B cell (primary cell): ENCODE data around the gene NCOA5. TPM values are rescaled to one million over a fixed set of nuclear protein-coding genes. Genes with fewer than 3 reads are reported as not detected.
A peak's percentile ranks its signal among the peaks of the same experiment; 100 is the strongest.
"Not testable (repeated sequence)": the region's sequence is repeated elsewhere in the genome, so short reads cannot be mapped to it uniquely, and the experiment has no call there.

ENCODE experiments used
- ATAC-seq: fragments of 200-7000 bp; cut with Tn5 transposase; one replicate; pipeline ENCODE4 v1.10.0; 2021; ENCODE audit warnings: low read depth, mild to moderate bottlenecking, moderate number of reproducible peaks, moderate library complexity
- CTCF ChIA-PET: fragments of 350-600 bp; sonication (Branson Sonifier 250); formaldehyde crosslinking; loops from one replicate; lab custom pipeline; 2021; ENCODE audit warnings: antibody characterized with exemption, inconsistent platforms; lab: Charles Lee
- POLR2A ChIA-PET: fragments of 350-600 bp; sonication (Branson Sonifier 250); formaldehyde crosslinking; loops from one replicate; lab custom pipeline; 2021; ENCODE audit warnings: antibody characterized with exemption; lab: Charles Lee
- DNase-seq: peaks from one replicate; pipeline ENCODE4 v3.0.0; 2013
- H2AFZ ChIP-seq: 2 replicates; pipeline ENCODE4 v1.6.1; 2012; ENCODE audit warnings: mild to moderate bottlenecking, low read depth, low read length; ENCODE audit not compliant: insufficient read depth, poor library complexity, severe bottlenecking
- H3K27ac ChIP-seq, 2 donors: 1 replicate in 1 of 2; 2 replicates in 1 of 2; pipeline ENCODE4 v1.5.1; 2012 to 2013; ENCODE audit warnings: low read length in 2 of 2, mild to moderate bottlenecking in 2 of 2, moderate library complexity in 1 of 2
- H3K27me3 ChIP-seq, 4 experiments: fragments of 200-600 bp in 1 of 4; sonication (generic) in 1 of 4; replicated peaks in 1 of 4; 1 replicate in 2 of 4; 2 replicates in 2 of 4; pipeline versions ENCODE4 v1.6.1 to v1.7.0; 2013 to 2016; ENCODE audit warnings: low read length in 3 of 4, mild to moderate bottlenecking in 2 of 4, mixed read lengths in 1 of 4, moderate library complexity in 1 of 4; ENCODE audit not compliant: insufficient read depth in 4 of 4, control insufficient read depth in 3 of 4; ENCODE audit errors: control extremely low read depth in 1 of 4
- H3K36me3 ChIP-seq, 2 experiments: replicated peaks in 1 of 2; 1 replicate in 1 of 2; 2 replicates in 1 of 2; pipeline versions ENCODE4 v1.6.1 to v1.7.1; 2013; ENCODE audit warnings: low read length in 1 of 2; ENCODE audit not compliant: insufficient read depth in 2 of 2, control insufficient read depth in 1 of 2; ENCODE audit errors: control extremely low read depth in 1 of 2, extremely low read depth in 1 of 2
- H3K4me1 ChIP-seq, 2 donors: fragments of 200-600 bp in 1 of 2; sonication (generic) in 1 of 2; 1 replicate in 1 of 2; 2 replicates in 1 of 2; pipeline versions ENCODE4 v1.5.1 to v1.6.1; 2013 to 2017; ENCODE audit warnings: low read length in 2 of 2; ENCODE audit not compliant: control insufficient read depth in 2 of 2, insufficient read depth in 2 of 2
- H3K4me2 ChIP-seq: replicated peaks from 2 replicates; pipeline ENCODE3; 2012; ENCODE audit warnings: mild to moderate bottlenecking, low read depth, low read length; ENCODE audit not compliant: poor library complexity, severe bottlenecking
- H3K4me3 ChIP-seq, 5 experiments: fragments of 200-600 bp in 1 of 5; sonication (generic) in 1 of 5; 1 replicate in 3 of 5; 2 replicates in 2 of 5; pipeline versions ENCODE4 v1.5.1 to v1.7.0; 2011 to 2016; ENCODE audit warnings: low read length in 4 of 5, mild to moderate bottlenecking in 4 of 5, low read depth in 2 of 5, control low read depth in 1 of 5, moderate library complexity in 1 of 5; ENCODE audit not compliant: insufficient read depth in 1 of 5; ENCODE audit errors: control extremely low read depth in 1 of 5, extremely low read depth in 1 of 5
- H3K79me2 ChIP-seq: fragments of 200-600 bp; sonication (generic); one replicate; pipeline ENCODE4 v1.6.0; 2016; ENCODE audit warnings: low read length; ENCODE audit not compliant: control insufficient read depth, insufficient read depth
- H3K9ac ChIP-seq: fragments of 200-600 bp; sonication (generic); 2 replicates; pipeline ENCODE4 v1.6.1; 2017; ENCODE audit warnings: mild to moderate bottlenecking, low read length, moderate library complexity
- H3K9me3 ChIP-seq, 3 donors: one replicate each; pipeline versions ENCODE4 v1.6.1 to v1.7.1; 2013; ENCODE audit warnings: low read length in 2 of 3; ENCODE audit not compliant: control insufficient read depth in 2 of 3, insufficient read depth in 1 of 3; ENCODE audit errors: control extremely low read depth in 1 of 3
- H4K20me1 ChIP-seq: 2 replicates; pipeline ENCODE4 v1.6.0; 2012; ENCODE audit warnings: mild to moderate bottlenecking, low read length; ENCODE audit not compliant: insufficient read depth, control insufficient read depth, poor library complexity, severe bottlenecking
- H3K27ac Mint-ChIP-seq: one replicate; pipeline ENCODE4 v1.8.0; 2021; ENCODE audit warnings: mixed read lengths
- H3K27me3 Mint-ChIP-seq: one replicate; pipeline ENCODE4 v1.8.0; 2021; ENCODE audit warnings: mixed read lengths
- H3K4me1 Mint-ChIP-seq: one replicate; pipeline ENCODE4 v1.8.0; 2021; ENCODE audit warnings: mixed read lengths
- H3K4me3 Mint-ChIP-seq: one replicate; pipeline ENCODE4 v1.8.0; 2021; ENCODE audit warnings: mixed read lengths
- H3K9me3 Mint-ChIP-seq: one replicate; pipeline ENCODE4 v1.8.0; 2022; ENCODE audit warnings: mixed read lengths; ENCODE audit not compliant: insufficient read depth
- EZH2 ChIP-seq: IDR thresholded peaks from 2 replicates; pipeline ENCODE4 v1.6.1; 2012; ENCODE audit warnings: borderline replicate concordance, low read depth, mild to moderate bottlenecking, moderate library complexity, low read length; ENCODE audit not compliant: insufficient read depth, poor library complexity, severe bottlenecking
- WGBS: methylation state at CpG from one replicate; pipeline ENCODE4 v1.1.5; 2013; ENCODE audit warnings: missing lambda C conversion rate; ENCODE audit not compliant: insufficient coverage; 5-methylcytosine and 5-hydroxymethylcytosine counted together
- intact Hi-C: fragments of 100-400 bp; cut with micrococcal nuclease; formaldehyde crosslinking; loops from one replicate; pipeline ENCODE4 v1.10.0; 2022
- polyA plus RNA-seq: library from polyadenylated mRNA; depleted of rRNA; stranded (reverse); fragments of >200 nt; gene quantifications from 2 replicates; pipeline ENCODE4 v1.2.3, GENCODE V29; 2012
- total RNA-seq, 2 donors: library from RNA; stranded (reverse); fragments of 120-200 nt in 1 of 2; gene quantifications; 1 replicate in 1 of 2; 2 replicates in 1 of 2; pipeline versions ENCODE4 v1.2.3 to v1.2.4, GENCODE V29; 2013 to 2022
- TF ChIP-seq, protein P1 (sequence below): fragments of 200-600 bp; IDR thresholded peaks from one replicate; pipeline ENCODE4 v1.8.0; 2022; ENCODE audit warnings: antibody characterized with exemption, mild to moderate bottlenecking

NCOA5 gene
- total and polyA plus RNA-seq, 2 donors (not counting 1 experiment from before 2014, with no cell fraction given) = 26.0 to 41.6 TPM

DNA sequence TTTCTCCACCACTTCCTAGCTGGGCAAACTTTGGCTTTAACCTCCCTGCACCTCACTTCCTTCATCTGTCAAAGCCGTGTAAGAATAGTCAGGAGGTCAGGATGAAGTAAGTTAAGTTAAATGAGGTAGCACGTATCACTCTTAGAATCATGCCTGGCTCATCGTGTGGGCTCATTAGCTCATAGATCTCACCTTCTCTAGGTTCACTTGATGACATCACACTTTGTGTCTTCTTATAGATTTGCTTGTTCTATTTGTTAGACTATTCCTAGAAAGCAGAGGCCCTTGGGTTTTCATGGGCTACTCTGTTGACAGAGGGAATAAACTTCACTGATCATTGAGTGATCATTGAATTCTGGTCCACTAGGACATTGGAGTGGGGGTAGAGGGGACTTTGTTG is 12.2 kb upstream of the NCOA5 start:
- POLR2A ChIA-PET = no interaction called here
- H2AFZ ChIP-seq = no peak overlapping the region
- H3K9ac ChIP-seq = no peak overlapping the region
- H3K4me2 ChIP-seq = no peak overlapping the region
- H3K9me3 ChIP-seq = no peaks in the 10 kb centered on the region
- H3K79me2 ChIP-seq = peaks cover 8% of the 10 kb centered on the region
- no peak overlapping the region for H3K27ac Mint-ChIP-seq
- intact Hi-C loops = no loop called here
- no peak overlapping the region for H3K27ac ChIP-seq
- CTCF ChIA-PET = interaction anchor here (0.6 to 4.2 kb wide), 10 partner anchors 9 to 87 kb away, joined by 3 to 13 read pairs (median 3); no protein-coding TSS in a partner anchor
- no peaks in the 10 kb centered on the region for H4K20me1 ChIP-seq
- WGBS = 100% methylated on average over 1 of the region's 3 CpGs
- no peaks in the 10 kb centered on the region for H3K27me3 ChIP-seq
- peaks cover 8 to 12% of the 10 kb centered on the region in 2 donors for H3K4me1 ChIP-seq
- no peak for TF ChIP-seq EZH2
- TF ChIP-seq, protein P1, sequence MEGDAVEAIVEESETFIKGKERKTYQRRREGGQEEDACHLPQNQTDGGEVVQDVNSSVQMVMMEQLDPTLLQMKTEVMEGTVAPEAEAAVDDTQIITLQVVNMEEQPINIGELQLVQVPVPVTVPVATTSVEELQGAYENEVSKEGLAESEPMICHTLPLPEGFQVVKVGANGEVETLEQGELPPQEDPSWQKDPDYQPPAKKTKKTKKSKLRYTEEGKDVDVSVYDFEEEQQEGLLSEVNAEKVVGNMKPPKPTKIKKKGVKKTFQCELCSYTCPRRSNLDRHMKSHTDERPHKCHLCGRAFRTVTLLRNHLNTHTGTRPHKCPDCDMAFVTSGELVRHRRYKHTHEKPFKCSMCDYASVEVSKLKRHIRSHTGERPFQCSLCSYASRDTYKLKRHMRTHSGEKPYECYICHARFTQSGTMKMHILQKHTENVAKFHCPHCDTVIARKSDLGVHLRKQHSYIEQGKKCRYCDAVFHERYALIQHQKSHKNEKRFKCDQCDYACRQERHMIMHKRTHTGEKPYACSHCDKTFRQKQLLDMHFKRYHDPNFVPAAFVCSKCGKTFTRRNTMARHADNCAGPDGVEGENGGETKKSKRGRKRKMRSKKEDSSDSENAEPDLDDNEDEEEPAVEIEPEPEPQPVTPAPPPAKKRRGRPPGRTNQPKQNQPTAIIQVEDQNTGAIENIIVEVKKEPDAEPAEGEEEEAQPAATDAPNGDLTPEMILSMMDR = no peak
- ATAC-seq (no peak), DNase-seq (no peak)
- no peak overlapping the region for H3K4me3 ChIP-seq
- peaks cover 17% of the 10 kb centered on the region for H3K4me1 Mint-ChIP-seq
- H3K4me3 Mint-ChIP-seq = no peak overlapping the region
- H3K9me3 Mint-ChIP-seq = no peaks in the 10 kb centered on the region
- H3K36me3 ChIP-seq = no peaks in the 10 kb centered on the region
- H3K27me3 Mint-ChIP-seq = peaks cover 4% of the 10 kb centered on the region

DNA sequence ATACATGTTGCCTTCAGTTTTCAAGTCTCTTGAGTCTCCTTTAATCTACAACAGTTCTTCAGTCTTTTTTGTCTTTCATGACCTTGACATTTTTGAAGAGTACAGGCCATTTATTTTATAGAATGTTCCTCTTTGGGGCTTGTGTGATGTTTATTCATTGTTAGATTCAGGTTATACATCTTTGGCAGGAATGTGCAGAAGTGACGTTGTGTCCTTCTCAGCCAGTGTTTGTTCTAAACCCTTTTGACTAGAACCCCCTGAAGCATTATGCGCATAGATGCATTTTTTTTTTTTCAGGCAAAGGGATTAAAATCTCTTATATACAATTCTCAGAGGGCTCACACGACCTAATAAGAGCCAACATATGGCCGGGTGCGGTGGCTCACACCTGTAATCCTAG is 11.2 kb upstream of the NCOA5 start:
- TF ChIP-seq EZH2 = no peak
- TF ChIP-seq, protein P1 = no peak
- Mint-ChIP-seq H3K27me3 (peaks cover 4% of the 10 kb centered on the region), H3K9me3 (no peaks in the 10 kb centered on the region), H3K4me1 (peaks cover 15% of the 10 kb centered on the region), H3K27ac (no peak overlapping the region), H3K4me3 (peak overlapping the region; percentile 10)
- H3K4me1 ChIP-seq = peaks cover 8 to 12% of the 10 kb centered on the region in 2 donors
- H3K9ac ChIP-seq = no peak overlapping the region
- no peak overlapping the region for H3K4me3 ChIP-seq
- ATAC-seq (no peak), DNase-seq (no peak)
- no peak overlapping the region for H2AFZ ChIP-seq
- intact Hi-C loops = no loop called here
- no peaks in the 10 kb centered on the region for H3K27me3 ChIP-seq
- no peaks in the 10 kb centered on the region for H3K36me3 ChIP-seq
- H4K20me1 ChIP-seq = no peaks in the 10 kb centered on the region
- H3K9me3 ChIP-seq = no peaks in the 10 kb centered on the region
- no peak overlapping the region for H3K4me2 ChIP-seq
- CTCF ChIA-PET = interaction anchor here (0.6 to 6.1 kb wide), 8 partner anchors 12 to 86 kb away, joined by 3 to 65 read pairs (median 5); no protein-coding TSS in a partner anchor
- WGBS = 89% methylated on average over 3 of the region's 5 CpGs
- H3K79me2 ChIP-seq = peaks cover 8% of the 10 kb centered on the region
- H3K27ac ChIP-seq = no peak overlapping the region
- POLR2A ChIA-PET = no interaction called here

- not testable (repeated sequence) for H3K27me3 ChIP-seq, H3K4me2 ChIP-seq, H2AFZ ChIP-seq
Measured at GRCh38 chr20:46100444-46100843, 10.7 kb upstream of the NCOA5 start.

More at GRCh38 chr20:46100444-46100843, 10.7 kb upstream of the NCOA5 start:
- ChIA-PET CTCF (interaction anchor here (0.8 to 6.1 kb wide), 16 partner anchors 8 to 635 kb away, joined by 3 to 65 read pairs (median 5); partner anchors contain the start of gene ELMO2), POLR2A (interaction anchor here (1.2 kb wide), 1 partner anchor 32 kb away, joined by 6 read pairs; no protein-coding TSS in a partner anchor)
- H3K27me3 Mint-ChIP-seq, H3K27ac ChIP-seq, H3K9me3 ChIP-seq, H3K79me2 ChIP-seq, H3K4me3 ChIP-seq, ATAC-seq, H3K9ac ChIP-seq, intact Hi-C loops, H3K36me3 ChIP-seq, DNase-seq, H4K20me1 ChIP-seq, H3K9me3 Mint-ChIP-seq, H3K27ac Mint-ChIP-seq: not testable (repeated sequence)
- H3K4me1 ChIP-seq = peaks cover 8 to 12% of the 10 kb centered on the region in 2 donors
- peaks cover 15% of the 10 kb centered on the region for H3K4me1 Mint-ChIP-seq
- WGBS = 100% methylated on average over 1 of the region's 7 CpGs
- H3K4me3 Mint-ChIP-seq = peak overlapping the region; percentile 10
